Measurements from ENCODE around the gene MINAR2.

The MINAR2 gene

DNA sequence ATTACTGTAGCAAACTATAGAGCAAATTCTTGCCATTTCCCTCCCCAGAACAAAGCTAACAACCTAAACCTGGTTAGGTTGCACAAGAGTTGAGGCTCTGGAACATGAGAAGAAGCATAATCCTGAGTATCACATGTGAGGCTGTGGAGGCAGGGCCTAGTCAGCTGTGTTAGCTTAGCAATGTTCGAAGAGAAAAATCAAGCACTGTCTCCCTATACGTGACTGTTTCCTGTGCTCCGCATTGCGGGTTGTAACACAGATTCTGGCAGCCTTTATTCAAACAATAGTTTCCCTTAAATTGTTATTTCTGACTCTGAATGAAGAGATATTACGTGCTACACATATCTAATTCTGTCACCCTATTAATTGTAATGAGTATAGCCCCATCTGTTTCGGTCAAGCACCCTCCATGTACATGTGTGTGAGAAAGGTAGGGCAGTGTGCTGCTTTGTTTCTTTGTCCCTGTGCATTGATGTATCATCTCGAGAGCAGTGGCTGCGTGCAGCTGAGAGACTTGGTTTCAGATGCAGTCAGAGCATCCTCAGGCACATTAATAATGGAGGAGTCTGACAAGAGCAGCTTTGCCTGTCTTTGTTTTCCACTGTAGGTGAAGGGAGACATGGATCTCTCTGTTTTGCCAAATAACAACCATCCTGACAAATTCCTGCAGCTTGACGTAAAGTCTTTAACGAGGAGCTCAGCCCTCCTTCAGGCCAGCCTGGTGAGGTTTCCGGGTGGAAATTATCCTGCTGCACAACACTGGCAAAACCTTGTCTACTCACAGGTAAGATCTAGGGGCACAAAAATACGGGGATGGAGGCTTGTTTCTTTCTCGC lies at the start of gene MINAR2:
TSS of gene MINAR2 (plus strand) at position 523 of the 836 bp plus-strand sequence. CDS start at position 620, 97 bp downstream.
- in situ Hi-C loops (cut with MboI; ENCODE audit: low sequenced_read_pairs, unreplicated experiment): no loop called here
- no peak for TF ChIP-seq CTCF (IDR thresholded peaks at IDR 0.05; ENCODE audit: borderline replicate concordance, control extremely low read depth, extremely low read depth, insufficient read depth, missing control alignments)
- DNase-seq (ENCODE audit: low spot score): no peak

GRCh38 chr5:129698661-129699060 lies 49.2 kb upstream of the MINAR2 start:
- DNase-seq (ENCODE audit: low spot score): no peak
- in situ Hi-C loops (cut with MboI; ENCODE audit: low sequenced_read_pairs, unreplicated experiment): no loop called here
- TF ChIP-seq CTCF (IDR thresholded peaks at IDR 0.05; ENCODE audit: borderline replicate concordance, control extremely low read depth, extremely low read depth, insufficient read depth, missing control alignments): no peak

DNA sequence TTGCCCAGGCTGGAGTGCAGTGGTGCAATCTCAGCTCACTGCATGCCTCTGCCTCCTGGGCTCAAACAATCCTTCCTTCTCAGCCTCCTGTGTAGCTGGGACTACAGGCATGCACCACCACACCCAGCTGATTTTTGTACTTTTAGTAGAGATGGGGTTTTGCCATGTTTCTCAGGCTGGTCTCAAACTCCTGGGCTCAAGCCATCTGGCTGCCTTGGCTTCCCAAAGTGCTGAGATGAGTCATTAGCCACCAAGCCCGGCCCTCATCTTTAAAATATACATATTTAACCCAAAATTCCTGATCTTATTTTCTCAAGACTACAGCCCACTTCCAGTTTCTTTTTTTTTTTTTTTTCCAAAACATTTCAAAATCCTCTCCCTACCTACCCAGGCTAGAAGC lies 31.7 kb upstream of the MINAR2 start:
- DNase-seq (ENCODE audit: low spot score): no peak
- in situ Hi-C loops (cut with MboI; ENCODE audit: low sequenced_read_pairs, unreplicated experiment): no loop called here
- TF ChIP-seq CTCF (IDR thresholded peaks at IDR 0.05; ENCODE audit: borderline replicate concordance, control extremely low read depth, extremely low read depth, insufficient read depth, missing control alignments): no peak

- no peak for DNase-seq (ENCODE audit: low spot score)
- in situ Hi-C loops (cut with MboI; ENCODE audit: low sequenced_read_pairs, unreplicated experiment): no loop called here
- no peak for TF ChIP-seq CTCF (IDR thresholded peaks at IDR 0.05; ENCODE audit: borderline replicate concordance, control extremely low read depth, extremely low read depth, insufficient read depth, missing control alignments)
Observed at GRCh38 chr5:129716651-129717050, 31.2 kb upstream of the MINAR2 start.

- no peak for DNase-seq (ENCODE audit: low spot score)
- in situ Hi-C loops (cut with MboI; ENCODE audit: low sequenced_read_pairs, unreplicated experiment): no loop called here
- TF ChIP-seq CTCF (IDR thresholded peaks at IDR 0.05; ENCODE audit: borderline replicate concordance, control extremely low read depth, extremely low read depth, insufficient read depth, missing control alignments): no peak
Observed at GRCh38 chr5:129717751-129718310, 30.1 kb upstream of the MINAR2 start.

DNA sequence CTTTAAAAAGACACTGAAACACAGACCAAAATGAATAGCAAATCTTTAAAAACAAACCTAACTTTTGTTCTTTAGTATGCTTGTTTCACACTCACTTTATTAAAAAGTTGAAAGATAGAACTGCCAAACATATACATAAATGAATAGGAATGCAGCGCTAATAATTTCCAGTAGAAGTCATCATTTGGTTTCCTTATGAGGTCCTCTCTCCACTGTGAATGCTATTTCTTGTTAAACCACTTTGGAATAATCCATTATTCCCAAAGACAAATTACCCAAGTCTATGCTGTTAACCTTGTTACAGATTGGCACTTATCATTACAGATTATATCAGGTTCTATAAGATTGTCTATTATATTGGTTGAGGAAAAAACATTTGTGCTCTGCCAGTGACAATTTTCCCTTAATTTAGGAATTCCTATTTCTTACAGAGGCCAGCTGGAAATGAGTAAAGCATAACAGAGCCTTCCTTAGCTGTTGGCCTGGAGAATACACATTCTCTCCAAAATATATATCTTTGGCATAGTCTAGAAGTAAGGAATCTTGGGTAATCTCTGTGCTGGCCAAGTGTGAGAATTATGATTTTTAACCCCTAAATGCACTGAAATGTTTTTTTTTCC lies 29.3 kb upstream of the MINAR2 start:
- in situ Hi-C loops (cut with MboI; ENCODE audit: low sequenced_read_pairs, unreplicated experiment): no loop called here
- TF ChIP-seq CTCF (IDR thresholded peaks at IDR 0.05; ENCODE audit: borderline replicate concordance, control extremely low read depth, extremely low read depth, insufficient read depth, missing control alignments): no peak
- no peak for DNase-seq (ENCODE audit: low spot score)
